ENCODE results near the gene ZNF492. TPM values are rescaled to one million over a fixed set of nuclear protein-coding genes. Genes with fewer than 3 reads are reported as not detected.
A peak's percentile ranks its signal among the peaks of the same experiment; 100 is the strongest.
"Not testable (repeated sequence)": the region's sequence is repeated elsewhere in the genome, so short reads cannot be mapped to it uniquely, and the experiment has no call there.

ZNF492 gene
- total RNA-seq, result under 1 TPM in 3 of 4 donors, not detected in 1; 0.13 to 0.59 (median 0.22) TPM

- intact Hi-C loops (cut with DNase I), result not testable (repeated sequence)
Measured at GRCh38 chr19:22633706-22634449, at the start of gene ZNF492. TSS of gene ZNF492 (plus strand) at chr19:22634324. CDS start at chr19:22653400, 19,076 bp downstream.

GRCh38 chr19:22595422-22595821 is 38.7 kb upstream of the ZNF492 start:
- no peaks in the 10 kb centered on the region for H3K9me3 ChIP-seq
- DNase-seq, result no peak
- 56 to 65% methylated on average over 11 of the region's 11 CpGs for WGBS, 2 donors
- H3K36me3 ChIP-seq, result no peaks in the 10 kb centered on the region
- TF ChIP-seq, protein P1, sequence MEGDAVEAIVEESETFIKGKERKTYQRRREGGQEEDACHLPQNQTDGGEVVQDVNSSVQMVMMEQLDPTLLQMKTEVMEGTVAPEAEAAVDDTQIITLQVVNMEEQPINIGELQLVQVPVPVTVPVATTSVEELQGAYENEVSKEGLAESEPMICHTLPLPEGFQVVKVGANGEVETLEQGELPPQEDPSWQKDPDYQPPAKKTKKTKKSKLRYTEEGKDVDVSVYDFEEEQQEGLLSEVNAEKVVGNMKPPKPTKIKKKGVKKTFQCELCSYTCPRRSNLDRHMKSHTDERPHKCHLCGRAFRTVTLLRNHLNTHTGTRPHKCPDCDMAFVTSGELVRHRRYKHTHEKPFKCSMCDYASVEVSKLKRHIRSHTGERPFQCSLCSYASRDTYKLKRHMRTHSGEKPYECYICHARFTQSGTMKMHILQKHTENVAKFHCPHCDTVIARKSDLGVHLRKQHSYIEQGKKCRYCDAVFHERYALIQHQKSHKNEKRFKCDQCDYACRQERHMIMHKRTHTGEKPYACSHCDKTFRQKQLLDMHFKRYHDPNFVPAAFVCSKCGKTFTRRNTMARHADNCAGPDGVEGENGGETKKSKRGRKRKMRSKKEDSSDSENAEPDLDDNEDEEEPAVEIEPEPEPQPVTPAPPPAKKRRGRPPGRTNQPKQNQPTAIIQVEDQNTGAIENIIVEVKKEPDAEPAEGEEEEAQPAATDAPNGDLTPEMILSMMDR (IDR thresholded peaks at IDR 0.05), result no peak
- no peak for TF ChIP-seq POLR2A (IDR thresholded peaks at IDR 0.05)
- no peaks in the 10 kb centered on the region for H3K4me1 ChIP-seq
- H3K27me3 ChIP-seq, result no peaks in the 10 kb centered on the region
- no peak overlapping the region for H3K27ac ChIP-seq
- no peak overlapping the region for H3K4me3 ChIP-seq (replicated peaks in 1 of 3)
- intact Hi-C loops (cut with DNase I), result no loop called here

More at GRCh38 chr19:22633706-22634449, at the start of gene ZNF492:
- not testable (repeated sequence) for H3K27me3 ChIP-seq, H3K4me1 ChIP-seq, H3K36me3 ChIP-seq, H3K9me3 ChIP-seq
- peak within 1 kb of the TSS in 1 of 3 donors; percentile 30 for H3K4me3 ChIP-seq (replicated peaks in 1 of 3)
- DNase-seq, result peak; percentile 77 to 89
- 5 to 48% methylated on average over 22 of the region's 36 CpGs for WGBS, 2 donors
- peak within 1 kb of the TSS in 1 of 3 donors; percentile 68 for H3K27ac ChIP-seq

GRCh38 chr19:22595918-22596341 is 38.2 kb upstream of the ZNF492 start:
- DNase-seq, result peak; percentile 27 to 34
- H3K27me3 ChIP-seq, result no peaks in the 10 kb centered on the region
- no peak overlapping the region for H3K27ac ChIP-seq
- intact Hi-C loops (cut with DNase I), result no loop called here
- H3K36me3 ChIP-seq, result no peaks in the 10 kb centered on the region
- 12 to 18% methylated on average over 8 to 14 of the region's 24 CpGs for WGBS, 2 donors
- no peaks in the 10 kb centered on the region for H3K9me3 ChIP-seq
- no peaks in the 10 kb centered on the region for H3K4me1 ChIP-seq
- no peak overlapping the region for H3K4me3 ChIP-seq (replicated peaks in 1 of 3)
- TF ChIP-seq, protein P1 (IDR thresholded peaks at IDR 0.05), result no peak
- TF ChIP-seq POLR2A (IDR thresholded peaks at IDR 0.05), result peak in 1 of 2 donors; percentile 23

- H3K4me1 ChIP-seq, result no peaks in the 10 kb centered on the region
- H3K27me3 ChIP-seq, result no peaks in the 10 kb centered on the region
- DNase-seq, result no peak
- intact Hi-C loops (cut with DNase I), result no loop called here
- no peak overlapping the region for H3K27ac ChIP-seq
- 89 to 91% methylated on average over 18 of the region's 18 CpGs for WGBS, 2 donors
- no peaks in the 10 kb centered on the region for H3K9me3 ChIP-seq
- no peak overlapping the region for H3K4me3 ChIP-seq (replicated peaks in 1 of 3)
- TF ChIP-seq, protein P1 (IDR thresholded peaks at IDR 0.05), result no peak
- TF ChIP-seq POLR2A (IDR thresholded peaks at IDR 0.05), result no peak
- no peaks in the 10 kb centered on the region for H3K36me3 ChIP-seq
Measured at GRCh38 chr19:22600690-22601648, 33.2 kb upstream of the ZNF492 start.

DNA sequence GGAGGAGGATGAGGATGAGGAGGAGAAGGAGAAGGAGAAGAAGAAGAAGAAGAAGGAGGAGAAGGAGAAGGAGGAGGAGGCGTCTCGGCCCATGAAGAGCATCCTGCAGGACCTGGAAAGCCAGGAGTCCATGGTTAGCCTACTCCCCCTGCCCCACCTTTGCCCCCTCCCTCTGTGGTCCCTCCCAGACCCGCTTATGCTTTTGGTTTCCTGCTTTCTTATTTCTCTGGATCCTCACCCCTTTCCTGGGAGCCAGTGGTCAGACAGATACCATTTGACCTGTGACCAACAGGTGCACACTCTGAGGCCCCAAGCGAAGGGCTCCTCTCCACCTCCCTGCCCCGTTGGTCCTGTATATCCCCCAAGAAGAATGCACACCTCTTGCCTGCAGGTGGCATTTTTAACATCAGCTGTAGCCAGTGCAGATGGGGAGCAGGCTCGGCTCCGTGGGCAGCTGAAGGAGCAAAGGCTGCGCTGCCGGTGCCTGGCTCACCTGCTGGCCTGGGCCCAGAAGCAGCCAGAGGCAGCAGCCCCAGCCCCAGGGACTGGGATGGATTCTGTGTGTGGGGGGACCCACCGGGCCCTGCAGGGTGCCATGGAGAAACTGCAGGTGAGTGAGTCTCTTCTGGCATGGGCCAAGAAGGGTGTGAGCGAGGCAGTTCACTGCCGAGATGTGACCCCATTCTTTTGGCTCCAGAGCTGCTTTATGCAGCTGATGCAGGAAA is 32.1 kb upstream of the ZNF492 start:
- Histone ChIP-seq H3K4me3 (replicated peaks in 1 of 3) (no peak overlapping the region), H3K9me3 (no peaks in the 10 kb centered on the region), H3K27ac (no peak overlapping the region), H3K4me1 (no peaks in the 10 kb centered on the region), H3K27me3 (no peaks in the 10 kb centered on the region), H3K36me3 (no peaks in the 10 kb centered on the region)
- WGBS, 2 donors, result 87 to 88% methylated on average over 6 to 8 of the region's 12 CpGs
- intact Hi-C loops (cut with DNase I), result no loop called here
- TF ChIP-seq POLR2A (IDR thresholded peaks at IDR 0.05), result no peak
- TF ChIP-seq, protein P1 (IDR thresholded peaks at IDR 0.05), result no peak
- no peak for DNase-seq
